GM12801 (cell line): ENCODE data around the gene NUP205.

Experiments used
- TF ChIP-seq, protein P1 (sequence below): IDR thresholded peaks from one replicate; pipeline ENCODE4 v1.5.1; 2011; ENCODE audit warnings: control low read depth; ENCODE audit not compliant: insufficient read length; ENCODE audit errors: extremely low read depth

Gene NUP205

DNA sequence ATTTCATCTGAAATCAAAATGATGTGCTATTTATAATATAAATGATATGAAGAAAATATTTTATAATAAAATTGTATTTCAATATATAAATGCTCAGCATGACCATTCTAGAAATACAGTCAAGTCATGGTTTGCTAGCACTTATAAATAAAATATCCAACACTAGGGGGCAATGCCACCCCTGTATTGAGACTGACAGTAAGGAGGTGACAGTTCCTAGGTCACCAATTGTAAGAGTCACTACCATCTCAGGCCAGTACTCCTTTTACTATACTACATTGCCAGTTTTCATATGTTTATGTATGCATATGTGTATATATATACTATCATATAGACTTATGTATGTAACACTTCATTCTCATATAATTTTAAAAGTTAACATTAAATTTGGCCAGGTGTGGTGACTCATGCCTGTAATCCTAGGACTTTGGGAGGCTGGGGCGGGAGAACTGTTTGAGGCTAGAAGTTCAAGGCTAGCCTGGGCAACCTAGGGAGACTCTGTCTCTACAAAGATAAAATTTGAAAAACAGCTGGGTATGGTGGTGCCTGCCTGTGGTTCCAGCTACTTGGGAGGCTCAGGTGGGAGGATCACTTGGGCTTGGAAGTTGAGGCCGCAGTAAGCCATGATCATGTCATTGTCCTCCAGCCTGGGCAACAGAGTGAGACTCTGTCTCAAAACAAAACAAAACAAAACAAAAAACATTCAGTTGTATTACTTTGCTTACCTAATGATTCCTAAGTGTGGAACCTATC lies 45.4 kb upstream of the NUP205 start:
- TF ChIP-seq, protein P1, sequence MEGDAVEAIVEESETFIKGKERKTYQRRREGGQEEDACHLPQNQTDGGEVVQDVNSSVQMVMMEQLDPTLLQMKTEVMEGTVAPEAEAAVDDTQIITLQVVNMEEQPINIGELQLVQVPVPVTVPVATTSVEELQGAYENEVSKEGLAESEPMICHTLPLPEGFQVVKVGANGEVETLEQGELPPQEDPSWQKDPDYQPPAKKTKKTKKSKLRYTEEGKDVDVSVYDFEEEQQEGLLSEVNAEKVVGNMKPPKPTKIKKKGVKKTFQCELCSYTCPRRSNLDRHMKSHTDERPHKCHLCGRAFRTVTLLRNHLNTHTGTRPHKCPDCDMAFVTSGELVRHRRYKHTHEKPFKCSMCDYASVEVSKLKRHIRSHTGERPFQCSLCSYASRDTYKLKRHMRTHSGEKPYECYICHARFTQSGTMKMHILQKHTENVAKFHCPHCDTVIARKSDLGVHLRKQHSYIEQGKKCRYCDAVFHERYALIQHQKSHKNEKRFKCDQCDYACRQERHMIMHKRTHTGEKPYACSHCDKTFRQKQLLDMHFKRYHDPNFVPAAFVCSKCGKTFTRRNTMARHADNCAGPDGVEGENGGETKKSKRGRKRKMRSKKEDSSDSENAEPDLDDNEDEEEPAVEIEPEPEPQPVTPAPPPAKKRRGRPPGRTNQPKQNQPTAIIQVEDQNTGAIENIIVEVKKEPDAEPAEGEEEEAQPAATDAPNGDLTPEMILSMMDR, result no peak

GRCh38 chr7:135514856-135515255 lies 42.9 kb upstream of the NUP205 start:
- TF ChIP-seq, protein P1, result no peak

GRCh38 chr7:135517060-135517459 lies 40.7 kb upstream of the NUP205 start:
- TF ChIP-seq, protein P1, result no peak

GRCh38 chr7:135518748-135519147 lies 39.0 kb upstream of the NUP205 start:
- TF ChIP-seq, protein P1, result no peak

- TF ChIP-seq, protein P1, result no peak
These were observed 38.5 kb upstream of the NUP205 start for GRCh38 chr7:135519233-135519688.

DNA sequence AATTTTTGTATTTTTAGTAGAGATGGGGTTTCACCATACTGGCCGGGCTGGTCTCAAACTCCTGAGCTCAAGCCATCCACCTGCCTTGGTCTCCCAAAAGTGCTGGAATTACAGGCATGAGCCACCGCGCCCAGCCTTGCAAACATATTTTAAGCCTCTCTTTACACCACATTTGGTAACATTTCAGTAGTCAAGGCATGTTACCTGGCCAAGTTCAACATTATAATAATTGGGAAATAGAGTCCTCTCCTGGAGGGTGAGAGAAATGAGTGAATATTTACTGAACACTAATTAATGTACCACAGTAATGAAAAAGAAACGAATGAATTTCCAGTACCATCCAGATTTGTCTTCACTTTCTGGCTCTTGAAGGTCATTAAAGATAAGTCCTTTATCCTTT lies 37.8 kb upstream of the NUP205 start:
- TF ChIP-seq, protein P1, result no peak

GRCh38 chr7:135522509-135522908 lies 35.2 kb upstream of the NUP205 start:
- TF ChIP-seq, protein P1, result no peak

- TF ChIP-seq, protein P1, result no peak
These were observed 34.6 kb upstream of the NUP205 start for GRCh38 chr7:135523146-135523545.
